ENCODE data around the gene OR2H1. TPM values are rescaled to one million over a fixed set of nuclear protein-coding genes. Genes with fewer than 3 reads are reported as not detected.

Gene OR2H1
- polyA plus RNA-seq, 1 experiment: not detected

- CTCF ChIA-PET: no interaction called here
- POLR2A ChIA-PET: no interaction called here
- Histone ChIP-seq H3K27me3 (ENCODE audit: control insufficient read depth, insufficient read depth, low read length) (no peaks in the 10 kb centered on the region), H3K4me3 (ENCODE audit: low read depth, low read length) (no peak overlapping the region), H3K36me3 (ENCODE audit: control insufficient read depth, insufficient read depth, low read length) (no peaks in the 10 kb centered on the region)
- no peak for DNase-seq (ENCODE audit: low read depth)
- TF ChIP-seq CTCF (IDR thresholded peaks at IDR 0.05; ENCODE audit: insufficient read depth, low read depth, low read length): no peak
Observed at GRCh38 chr6:29465801-29466200, 8.8 kb downstream of the OR2H1 start.

GRCh38 chr6:29466241-29466640, 9.3 kb downstream of the OR2H1 start:
- POLR2A ChIA-PET: no interaction called here
- TF ChIP-seq CTCF (IDR thresholded peaks at IDR 0.05; ENCODE audit: insufficient read depth, low read depth, low read length): no peak
- Histone ChIP-seq H3K4me3 (ENCODE audit: low read depth, low read length) (no peak overlapping the region), H3K36me3 (ENCODE audit: control insufficient read depth, insufficient read depth, low read length) (no peaks in the 10 kb centered on the region), H3K27me3 (ENCODE audit: control insufficient read depth, insufficient read depth, low read length) (no peaks in the 10 kb centered on the region)
- CTCF ChIA-PET: no interaction called here
- DNase-seq (ENCODE audit: low read depth): no peak

DNA sequence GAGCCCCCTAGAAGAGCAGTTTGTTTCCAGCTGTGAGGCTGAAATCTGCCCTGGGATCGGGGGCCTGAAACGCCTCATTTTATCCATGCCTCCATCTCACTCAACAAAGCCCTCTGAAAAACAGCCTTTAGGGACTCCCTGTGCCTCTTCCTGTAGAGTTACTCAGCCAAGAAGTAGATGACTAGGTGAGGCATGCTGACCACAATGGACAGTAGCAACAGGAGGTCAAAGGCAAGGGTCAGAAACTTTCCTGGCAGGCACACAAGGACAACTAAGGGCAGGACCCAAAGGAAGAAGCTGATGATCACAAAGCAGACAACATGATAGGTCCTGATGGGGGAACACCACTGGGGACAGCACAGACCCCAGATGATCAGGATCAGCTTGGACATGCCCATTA, 18.0 kb downstream of the OR2H1 start:
- POLR2A ChIA-PET: no interaction called here
- no peak for TF ChIP-seq CTCF (IDR thresholded peaks at IDR 0.05; ENCODE audit: insufficient read depth, low read depth, low read length)
- no peaks in the 10 kb centered on the region for H3K27me3 ChIP-seq (ENCODE audit: control insufficient read depth, insufficient read depth, low read length)
- H3K36me3 ChIP-seq (ENCODE audit: control insufficient read depth, insufficient read depth, low read length): no peaks in the 10 kb centered on the region
- CTCF ChIA-PET: no interaction called here
- DNase-seq (ENCODE audit: low read depth): no peak
- no peak overlapping the region for H3K4me3 ChIP-seq (ENCODE audit: low read depth, low read length)

DNA sequence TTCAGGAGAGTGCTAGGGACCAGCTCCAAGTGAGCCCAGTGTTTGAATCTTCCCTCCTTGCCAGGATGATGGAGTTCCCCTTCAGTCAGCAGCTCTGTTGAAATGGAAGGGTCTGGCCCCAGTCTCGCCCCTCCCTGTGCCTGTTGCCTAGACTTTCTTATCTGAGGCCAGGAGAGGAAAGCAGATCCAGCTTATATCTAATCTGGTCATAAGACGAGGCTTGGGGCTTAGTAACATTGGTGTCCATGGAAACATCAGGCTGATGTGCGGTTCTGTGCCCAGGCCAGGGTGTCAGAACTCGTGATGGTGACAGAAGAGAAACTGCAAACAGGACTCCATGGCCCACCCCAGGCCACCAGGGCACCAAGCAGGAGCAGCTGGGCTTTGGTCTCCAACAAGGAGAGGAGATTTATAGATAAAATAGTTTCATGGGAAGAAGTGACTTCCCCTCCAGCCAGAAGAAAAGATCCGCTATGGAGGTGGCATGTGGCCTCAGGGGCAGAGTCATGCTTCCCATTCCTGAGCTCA, 21.0 kb downstream of the OR2H1 start:
- Histone ChIP-seq H3K4me3 (ENCODE audit: low read depth, low read length) (no peak overlapping the region), H3K36me3 (ENCODE audit: control insufficient read depth, insufficient read depth, low read length) (no peaks in the 10 kb centered on the region), H3K27me3 (ENCODE audit: control insufficient read depth, insufficient read depth, low read length) (no peaks in the 10 kb centered on the region)
- CTCF ChIA-PET: no interaction called here
- TF ChIP-seq CTCF (IDR thresholded peaks at IDR 0.05; ENCODE audit: insufficient read depth, low read depth, low read length): no peak
- POLR2A ChIA-PET: no interaction called here
- DNase-seq (ENCODE audit: low read depth): no peak

GRCh38 chr6:29478740-29479139, 21.8 kb downstream of the OR2H1 start:
- no peak for TF ChIP-seq CTCF (IDR thresholded peaks at IDR 0.05; ENCODE audit: insufficient read depth, low read depth, low read length)
- Histone ChIP-seq H3K27me3 (ENCODE audit: control insufficient read depth, insufficient read depth, low read length) (no peaks in the 10 kb centered on the region), H3K36me3 (ENCODE audit: control insufficient read depth, insufficient read depth, low read length) (no peaks in the 10 kb centered on the region), H3K4me3 (ENCODE audit: low read depth, low read length) (no peak overlapping the region)
- ChIA-PET POLR2A (no interaction called here), CTCF (no interaction called here)
- no peak for DNase-seq (ENCODE audit: low read depth)
